Measurements from ENCODE around the gene CEP170B.
"Not testable (repeated sequence)": the region's sequence is repeated elsewhere in the genome, so short reads cannot be mapped to it uniquely, and the experiment has no call there.

The CEP170B gene

DNA sequence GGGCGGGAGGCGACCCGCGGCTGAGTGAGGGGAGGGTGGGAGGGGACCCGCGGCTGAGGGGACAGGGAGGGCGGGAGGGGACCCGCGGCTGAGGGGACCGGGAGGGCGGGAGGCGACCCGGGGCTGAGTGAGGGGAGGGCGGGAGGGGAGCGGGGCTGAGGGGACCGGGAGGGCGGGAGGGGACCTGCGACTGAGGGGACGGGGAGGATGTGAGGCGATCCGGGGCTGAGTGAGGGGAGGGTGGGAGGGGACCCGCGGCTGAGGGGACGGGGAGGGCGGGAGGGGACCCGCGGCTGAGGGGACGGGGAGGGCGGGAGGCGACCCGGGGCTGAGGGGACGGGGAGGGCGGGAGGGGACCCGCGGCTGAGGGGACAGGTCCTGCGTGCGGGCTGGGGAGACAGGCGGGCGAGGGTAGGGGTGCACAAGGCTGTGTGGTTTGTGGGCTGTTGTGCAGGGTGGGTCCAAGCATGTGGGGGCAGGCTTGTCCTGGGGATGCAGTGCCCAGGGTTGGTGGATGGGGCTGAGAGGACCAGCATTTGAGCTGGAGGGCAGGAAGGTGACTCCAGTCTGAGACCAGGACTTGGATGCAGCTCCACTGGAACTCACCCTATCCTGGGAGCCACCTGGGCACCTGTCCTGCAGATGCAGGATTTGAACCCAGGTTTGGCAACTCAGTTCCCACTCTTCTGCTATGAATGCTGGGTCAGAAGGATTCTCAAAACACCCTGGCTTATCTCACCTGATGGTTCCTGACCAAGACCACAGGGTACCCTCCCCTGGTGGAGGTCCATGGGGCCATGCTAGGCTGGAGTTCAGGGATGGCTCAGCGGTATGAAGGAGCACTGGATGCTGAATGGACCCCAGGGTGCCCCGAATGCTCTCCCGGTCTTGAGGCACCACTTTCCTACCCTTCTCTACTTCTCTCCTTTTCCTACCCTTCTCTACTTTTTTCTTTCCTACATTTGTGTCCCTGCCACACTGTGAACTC is 69.0 kb downstream of the CEP170B start:
- no peak for DNase-seq

DNA sequence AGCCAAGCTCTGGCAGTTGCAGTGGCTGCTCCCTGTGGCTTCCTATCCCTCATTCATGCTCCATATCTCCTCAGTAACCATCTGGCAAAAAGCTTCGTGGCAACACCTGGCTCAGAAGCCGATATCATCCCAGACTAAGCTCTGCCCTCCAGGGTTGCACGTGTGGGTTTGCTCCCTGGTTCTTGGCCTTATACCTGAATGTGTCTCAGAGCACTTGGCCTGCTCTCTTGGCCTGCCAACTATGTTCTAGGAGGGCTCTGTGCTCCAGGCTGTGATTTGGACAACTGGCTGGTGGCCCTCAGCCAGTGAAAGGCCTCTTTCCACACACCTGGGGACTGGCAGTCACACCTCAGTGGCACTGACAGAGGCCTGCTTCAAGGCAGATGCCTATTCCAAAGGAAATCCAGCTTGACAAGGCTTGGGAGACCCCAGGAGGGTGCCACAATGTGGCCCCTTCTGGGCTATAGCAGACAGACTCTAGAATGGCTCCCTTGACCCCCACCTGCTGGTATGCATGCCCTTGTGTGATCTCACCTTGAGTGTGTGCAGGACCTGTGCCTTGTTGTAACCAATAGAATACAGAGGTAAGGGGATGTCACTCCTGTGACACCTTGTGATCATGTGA is 70.1 kb downstream of the CEP170B start:
- DNase-seq, result no peak

DNA sequence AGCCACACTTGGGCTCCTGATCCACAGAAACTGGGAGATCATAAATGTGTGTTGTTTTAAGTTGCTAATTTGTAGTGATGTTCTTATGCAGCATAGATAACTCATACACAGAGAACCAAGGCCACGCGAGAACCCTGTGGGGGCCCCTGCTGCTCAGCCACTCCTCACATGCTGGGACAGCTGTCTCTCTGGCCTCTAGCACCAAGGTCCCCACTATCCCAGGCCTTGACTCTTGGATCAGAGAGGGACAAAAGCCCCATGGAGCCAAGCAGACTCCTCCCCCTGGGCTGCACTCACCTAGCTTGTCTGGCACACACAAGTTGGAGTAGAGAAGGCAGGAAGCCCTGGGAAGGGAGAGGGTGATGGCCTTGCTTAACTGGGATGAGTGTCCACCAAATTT is 70.9 kb downstream of the CEP170B start:
- no peak for DNase-seq

DNA sequence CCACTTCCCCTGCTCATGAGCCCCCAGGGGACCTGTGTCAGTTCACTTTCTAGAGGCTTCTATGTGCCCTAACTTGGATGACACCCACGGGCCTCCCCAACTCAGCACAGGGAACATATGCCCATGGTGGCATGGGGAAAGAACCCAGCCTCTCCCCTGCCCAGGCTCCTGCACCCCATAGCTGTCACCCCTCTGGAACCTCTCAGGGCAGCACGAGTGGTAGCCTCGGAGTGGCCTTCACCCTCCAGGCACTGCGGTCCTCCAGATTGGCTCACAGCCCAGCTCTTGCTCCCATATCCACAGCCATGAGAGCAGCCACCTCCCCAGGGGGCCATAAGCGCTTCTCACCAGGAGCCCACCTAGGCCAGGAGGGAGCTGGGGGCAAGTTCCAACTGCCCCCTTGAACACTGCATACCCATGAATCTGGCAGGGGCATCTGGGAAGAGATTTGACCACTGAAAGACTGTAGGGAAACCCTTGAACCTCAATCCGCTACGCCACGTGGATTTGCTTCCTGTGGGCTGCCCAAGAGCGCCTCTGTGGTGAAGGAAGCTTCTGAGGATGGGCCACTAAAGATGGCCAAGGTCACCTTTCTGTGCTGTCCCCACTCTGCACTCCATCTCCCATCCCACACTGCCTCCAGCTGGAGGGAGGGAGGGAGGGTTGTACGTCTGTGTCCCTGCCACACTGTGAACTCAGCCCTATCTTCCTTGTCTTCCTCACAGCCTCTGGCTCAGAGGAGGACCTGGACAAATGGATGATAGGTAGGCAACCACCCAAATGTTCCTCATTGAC is 71.5 kb downstream of the CEP170B start:
- no peak for DNase-seq

DNA sequence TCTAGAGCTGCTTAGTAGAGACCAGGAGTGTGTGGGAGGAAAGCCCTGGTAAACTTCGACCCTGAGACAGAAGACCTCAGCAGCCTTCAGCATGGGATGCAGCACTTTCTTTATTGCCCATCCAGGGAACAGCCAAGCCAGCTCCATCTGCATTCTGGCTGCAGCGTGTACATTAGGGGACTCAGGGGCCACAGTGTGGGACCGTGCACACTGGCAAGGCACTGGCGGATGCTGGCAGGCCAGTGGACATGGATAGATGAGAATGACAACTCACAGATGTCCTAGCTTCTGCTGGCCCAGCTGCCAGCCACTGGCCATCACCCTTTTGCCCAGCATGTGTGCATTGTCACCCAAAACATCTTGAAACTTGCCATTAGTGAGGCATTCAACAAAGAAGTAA is 72.1 kb downstream of the CEP170B start:
- no peak for DNase-seq

DNA sequence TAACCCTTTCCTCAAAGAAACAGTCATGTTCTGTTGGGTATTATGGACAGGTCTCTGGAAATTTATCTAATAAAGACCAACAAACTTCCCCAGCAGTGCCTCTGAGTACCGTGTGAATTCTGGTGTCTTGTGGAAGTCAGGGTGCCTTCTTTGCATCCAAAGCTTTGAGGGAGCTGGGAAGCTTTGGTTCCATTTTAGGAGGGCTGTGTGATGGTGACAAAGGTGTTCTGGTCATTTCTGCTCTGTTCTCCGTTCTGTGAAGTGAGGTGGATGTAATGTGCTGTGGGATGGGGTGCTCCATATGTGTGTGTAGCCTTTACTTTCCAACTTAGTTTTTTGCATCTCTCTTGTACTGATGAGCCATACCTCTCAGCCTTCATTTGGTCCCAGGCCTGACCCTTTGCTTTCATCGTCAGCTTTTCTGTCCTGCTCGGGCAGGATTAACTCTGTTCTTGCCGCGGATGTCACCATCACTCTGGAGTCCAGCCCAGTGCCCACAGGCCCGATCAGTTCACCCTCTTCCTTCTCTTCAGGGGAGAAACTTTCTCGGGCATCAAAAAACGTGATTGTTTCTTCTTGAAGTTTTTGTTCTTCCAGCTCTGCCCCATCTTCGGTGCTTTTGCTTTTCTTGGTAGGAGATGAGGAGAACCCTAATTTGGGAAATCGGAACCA is 72.8 kb downstream of the CEP170B start:
- no peak for DNase-seq

DNA sequence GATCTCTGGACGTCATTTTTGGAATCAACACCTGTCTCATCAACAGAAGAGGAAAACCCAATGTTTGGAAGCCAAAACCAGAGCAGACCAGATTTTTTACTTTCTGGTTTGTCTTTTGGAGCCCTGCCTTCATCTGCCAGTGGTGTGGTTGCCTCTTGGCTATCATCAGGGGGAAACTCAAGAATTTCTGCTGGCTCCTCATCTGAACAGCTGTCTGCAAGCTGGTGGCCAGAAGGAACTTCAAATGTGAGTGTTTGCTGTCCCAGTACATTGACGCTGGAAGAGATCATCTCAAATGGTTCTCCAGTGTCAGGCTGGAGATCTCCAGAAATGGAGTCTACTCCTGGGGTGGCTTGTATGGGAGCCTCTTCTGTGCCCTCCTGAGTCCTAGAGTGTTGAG is 73.4 kb downstream of the CEP170B start:
- DNase-seq, result no peak

DNA sequence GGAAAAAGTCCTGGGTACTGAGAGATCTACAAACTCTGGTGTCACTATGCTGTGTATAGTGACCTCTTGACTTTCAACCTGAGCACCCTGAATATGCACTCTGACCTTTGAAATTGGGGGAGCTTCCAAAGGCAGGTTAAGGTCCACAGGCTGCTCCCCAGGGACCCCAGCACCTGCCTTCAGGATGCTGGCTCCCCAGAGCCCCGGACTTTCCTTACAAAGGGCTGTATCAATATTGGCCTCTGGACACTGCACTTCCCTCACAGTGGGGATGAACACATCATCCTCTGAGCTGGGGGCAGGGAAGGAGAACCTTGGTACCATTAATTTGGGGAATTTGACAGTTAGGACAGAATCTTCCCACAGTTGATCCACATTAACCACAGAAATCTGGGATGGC is 73.9 kb downstream of the CEP170B start:
- DNase-seq, result no peak

DNA sequence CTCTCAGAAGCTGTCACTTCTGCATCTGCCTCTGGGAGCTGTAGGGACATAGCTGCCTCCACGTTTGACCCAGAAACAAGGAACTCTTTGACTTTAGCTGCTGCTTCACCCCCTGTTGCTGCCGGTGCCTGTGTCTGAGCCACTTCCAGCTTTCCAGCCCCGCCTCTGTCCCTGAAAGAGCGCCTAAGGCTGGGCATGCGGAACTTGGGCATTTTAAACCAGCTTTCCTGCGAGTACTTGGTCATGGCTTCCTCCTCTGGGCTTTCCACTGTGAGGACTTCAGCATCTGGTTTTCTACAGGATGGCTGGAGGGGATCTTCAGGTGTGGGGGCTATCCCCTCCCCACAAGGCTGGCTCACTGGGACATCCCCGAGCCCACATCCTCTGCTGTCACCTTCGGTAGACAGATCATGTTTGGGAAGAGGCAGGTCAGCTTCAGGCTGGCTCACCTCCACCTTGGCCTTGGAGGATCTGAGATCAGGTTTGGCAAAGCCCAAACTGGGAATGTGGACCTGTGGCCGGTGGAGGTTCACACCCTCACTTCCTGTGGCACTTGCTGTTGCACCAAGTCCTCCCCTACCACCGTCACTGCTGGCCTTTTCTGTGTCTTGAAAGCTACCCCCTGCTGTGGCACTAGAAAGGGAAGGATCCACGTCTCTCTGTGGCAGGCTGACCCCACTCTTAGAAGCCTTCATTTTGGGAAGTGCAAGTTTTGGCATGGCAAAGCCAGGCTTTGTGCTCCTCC is 74.8 kb downstream of the CEP170B start:
- DNase-seq, result no peak

DNA sequence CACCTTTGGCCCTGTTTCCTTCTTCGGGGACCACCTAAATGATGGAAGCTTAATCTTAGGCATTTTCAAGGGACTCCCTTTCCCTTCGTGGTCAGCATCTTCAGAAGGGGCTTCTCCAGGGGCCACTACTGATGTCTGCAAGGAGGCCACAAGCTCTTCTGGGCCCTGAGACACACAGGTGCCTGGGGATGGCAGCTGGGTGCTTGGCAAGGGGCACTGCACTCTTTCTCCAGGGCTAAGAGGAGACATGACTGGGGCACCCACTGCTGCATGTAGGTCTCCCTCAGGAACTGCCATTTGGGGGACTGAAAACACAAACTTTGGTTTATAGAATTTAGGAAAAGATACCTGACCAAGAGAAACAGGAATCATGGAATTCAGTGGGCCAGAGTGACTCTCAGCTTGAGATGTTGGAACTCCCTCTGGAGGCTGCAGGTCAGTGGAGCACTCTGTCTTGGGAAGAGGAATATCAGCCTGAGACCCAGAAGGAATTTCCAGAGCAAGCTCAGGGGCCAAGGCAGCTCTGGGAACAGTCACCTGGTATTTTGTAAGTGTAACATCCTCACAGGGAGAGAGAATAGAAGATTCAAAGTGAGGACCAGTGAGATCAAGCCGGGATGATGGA is 75.6 kb downstream of the CEP170B start:
- no peak for DNase-seq

DNA sequence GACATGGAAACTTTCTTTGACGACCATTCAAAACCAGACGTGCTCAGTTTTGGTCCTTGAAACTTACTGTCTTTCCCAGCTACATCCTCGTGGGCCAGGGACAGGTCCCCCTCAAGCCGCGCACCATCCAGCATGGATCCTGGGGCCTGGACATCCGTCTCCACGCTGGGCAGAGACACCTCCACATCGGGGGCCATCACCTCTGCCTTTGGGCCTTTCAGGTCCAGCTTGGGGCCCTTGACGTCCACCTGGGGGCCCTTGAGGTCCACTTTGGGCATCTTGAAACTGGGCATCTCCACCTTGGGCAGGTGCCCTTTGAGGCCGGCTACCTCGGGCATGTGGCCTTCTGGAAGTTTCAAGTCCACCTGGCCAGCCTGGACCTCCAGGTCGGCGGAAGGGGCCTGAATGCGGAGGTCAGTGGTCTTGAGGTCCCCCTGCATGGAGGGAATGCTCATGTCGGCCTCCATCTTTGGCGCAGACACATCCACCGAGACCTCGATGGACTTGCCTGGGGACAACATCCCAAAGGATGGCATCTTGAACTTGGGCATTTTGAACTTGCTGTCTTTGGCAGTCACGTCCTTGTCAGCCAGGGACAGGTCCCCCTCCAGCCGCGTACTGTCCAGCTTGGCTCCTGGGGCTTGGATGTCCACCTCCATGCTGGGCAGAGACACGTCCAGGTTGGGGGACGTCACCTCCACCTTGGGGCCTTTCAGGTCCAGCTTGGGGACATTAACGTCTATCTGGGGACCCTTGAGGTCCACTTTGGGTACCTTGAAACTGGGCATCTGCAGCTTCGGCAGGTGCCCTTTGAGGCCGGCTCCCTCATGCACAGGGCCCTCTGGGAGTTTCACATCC is 76.7 kb downstream of the CEP170B start:
- DNase-seq, result no peak

DNA sequence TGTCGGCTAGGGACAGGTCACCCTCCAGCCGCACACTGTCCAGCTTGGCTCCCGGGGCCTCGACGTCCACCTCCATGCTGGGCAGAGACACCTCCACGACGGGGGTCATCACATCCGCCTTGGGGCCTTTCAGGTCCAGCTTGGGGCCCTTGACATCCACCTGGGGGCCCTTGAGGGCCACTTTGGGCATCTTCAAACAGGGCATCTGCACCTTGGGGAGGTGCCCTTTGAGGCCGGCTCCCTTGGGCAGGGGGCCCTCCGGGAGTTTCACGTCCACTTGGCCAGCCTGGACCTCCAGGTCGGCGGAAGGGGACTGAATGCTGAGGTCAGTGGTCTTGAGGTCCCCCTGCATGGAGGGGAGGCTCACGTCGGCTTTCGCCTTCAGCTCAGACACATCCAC is 77.5 kb downstream of the CEP170B start:
- no peak for DNase-seq

DNA sequence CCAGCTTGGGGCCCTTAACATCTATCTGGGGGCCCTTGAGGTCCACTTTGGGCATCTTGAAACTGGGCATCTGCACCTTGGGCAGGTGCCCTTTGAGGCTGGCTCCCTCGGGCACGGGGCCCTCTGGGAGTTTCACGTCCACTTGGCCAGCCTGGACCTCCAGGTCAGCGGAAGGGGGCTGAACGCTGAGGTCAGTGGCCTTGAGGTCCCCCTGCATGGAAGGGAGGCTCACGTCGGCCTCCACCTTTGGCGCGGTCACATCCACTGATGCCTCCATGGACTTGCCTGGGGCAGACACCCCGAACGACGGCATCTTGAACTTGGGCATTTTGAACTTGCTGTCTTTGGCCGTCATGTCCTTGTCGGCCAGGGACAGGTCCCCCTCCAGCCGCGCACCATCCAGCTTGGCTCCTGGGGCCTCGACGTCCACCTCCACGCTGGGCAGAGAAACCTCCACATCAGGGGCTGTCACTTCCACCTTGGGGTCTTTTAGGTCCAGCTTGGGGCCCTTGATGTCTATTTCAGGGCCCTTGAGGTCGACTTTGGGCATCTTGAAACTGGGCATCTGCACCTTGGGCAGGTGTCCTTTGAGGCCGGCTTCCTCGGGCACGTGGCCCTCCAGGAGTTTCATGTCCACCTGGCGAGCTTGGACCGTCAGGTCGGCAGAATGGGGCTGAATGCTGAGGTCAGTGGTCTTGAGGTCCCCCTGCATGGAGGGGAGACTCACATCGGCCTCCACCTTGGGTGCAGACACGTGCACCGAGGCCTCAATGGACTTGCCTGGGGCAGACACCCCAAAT is 78.3 kb downstream of the CEP170B start:
- not testable (repeated sequence) for DNase-seq

DNA sequence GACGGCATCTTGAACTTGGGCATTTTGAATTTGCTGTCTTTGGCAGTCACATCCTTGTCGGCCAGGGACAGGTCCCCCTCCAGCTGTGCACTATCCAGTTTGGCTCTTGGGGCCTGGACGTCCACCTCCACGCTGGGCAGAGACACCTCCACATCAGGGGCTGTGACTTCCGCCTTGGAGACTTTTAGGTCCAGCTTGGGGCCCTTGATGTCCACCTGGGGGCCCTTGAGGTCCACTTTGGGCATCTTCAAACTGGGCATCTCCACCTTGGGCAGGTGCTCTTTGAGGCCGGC is 78.9 kb downstream of the CEP170B start:
- not testable (repeated sequence) for DNase-seq

DNA sequence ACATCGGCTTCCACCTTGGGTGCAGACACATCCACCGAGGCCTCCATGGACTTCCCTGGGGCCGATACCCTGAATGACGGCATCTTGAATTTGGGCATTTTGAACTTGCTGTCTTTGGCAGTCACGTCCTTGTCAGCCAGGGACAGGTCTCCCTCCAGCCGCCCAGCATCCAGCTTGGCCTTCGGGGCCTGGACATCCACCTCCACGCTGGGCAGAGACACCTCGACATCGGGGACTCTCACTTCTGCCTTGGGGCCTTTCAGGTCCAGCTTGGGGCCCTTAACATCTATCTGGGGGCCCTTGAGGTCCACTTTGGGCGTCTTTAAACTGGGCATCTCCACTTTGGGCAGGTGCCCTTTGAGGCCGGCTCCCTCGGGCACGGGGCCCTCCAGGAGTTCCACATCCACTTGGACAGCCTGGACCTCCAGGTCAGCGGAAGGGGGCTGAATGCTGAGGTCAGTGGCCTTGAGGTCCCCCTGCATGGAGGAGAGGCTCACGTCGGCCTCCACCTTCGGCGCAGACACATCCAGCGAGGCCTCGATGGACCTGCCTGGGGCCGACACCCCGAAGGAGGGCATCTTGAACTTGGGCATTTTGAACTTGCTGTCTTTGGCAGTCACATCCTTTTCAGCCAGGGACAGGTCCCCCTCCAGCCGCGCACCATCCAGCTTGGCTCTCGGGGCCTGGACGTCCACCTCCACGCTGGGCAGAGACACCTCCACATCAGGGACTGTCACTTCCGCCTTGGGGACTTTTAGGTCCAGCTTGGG is 79.6 kb downstream of the CEP170B start:
- not testable (repeated sequence) for DNase-seq

DNA sequence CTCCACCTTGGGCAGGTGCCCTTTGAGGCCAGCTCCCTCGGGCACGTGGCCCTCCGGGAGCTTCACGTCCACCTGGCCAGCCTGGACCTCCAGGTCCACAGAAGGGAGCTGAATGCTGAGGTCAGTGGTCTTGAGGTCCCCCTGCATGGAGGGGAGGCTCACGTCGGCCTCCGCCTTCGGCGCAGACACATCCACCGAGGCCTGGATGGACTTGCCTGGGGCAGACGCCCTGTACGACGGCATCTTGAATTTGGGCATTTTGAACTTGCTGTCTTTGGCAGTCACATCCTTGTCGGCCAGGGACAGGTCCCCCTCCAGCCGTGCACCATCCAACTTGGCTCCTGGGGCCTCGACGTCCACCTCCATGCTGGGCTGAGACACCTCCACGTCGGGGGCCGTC is 80.2 kb downstream of the CEP170B start:
- not testable (repeated sequence) for DNase-seq

Measured in GOT3 (cell line).